B cell (primary cell): ENCODE results near the gene SEMA4C. TPM values are rescaled to one million over a fixed set of nuclear protein-coding genes. Genes with fewer than 3 reads are reported as not detected.

Experiments
- ATAC-seq: fragments of 200-7000 bp; cut with Tn5 transposase; one replicate; pipeline ENCODE4 v1.10.0; 2021; ENCODE audit warnings: low read depth, mild to moderate bottlenecking, moderate number of reproducible peaks, moderate library complexity
- CTCF ChIA-PET: fragments of 350-600 bp; sonication (Branson Sonifier 250); formaldehyde crosslinking; loops from one replicate; lab custom pipeline; 2021; ENCODE audit warnings: antibody characterized with exemption, inconsistent platforms; lab: Charles Lee
- POLR2A ChIA-PET: fragments of 350-600 bp; sonication (Branson Sonifier 250); formaldehyde crosslinking; loops from one replicate; lab custom pipeline; 2021; ENCODE audit warnings: antibody characterized with exemption; lab: Charles Lee
- DNase-seq: peaks from one replicate; pipeline ENCODE4 v3.0.0; 2013
- H2AFZ ChIP-seq: 2 replicates; pipeline ENCODE4 v1.6.1; 2012; ENCODE audit warnings: mild to moderate bottlenecking, low read depth, low read length; ENCODE audit not compliant: insufficient read depth, poor library complexity, severe bottlenecking
- H3K27ac ChIP-seq, 2 donors: 1 replicate in 1 of 2; 2 replicates in 1 of 2; pipeline ENCODE4 v1.5.1; 2012 to 2013; ENCODE audit warnings: low read length in 2 of 2, mild to moderate bottlenecking in 2 of 2, moderate library complexity in 1 of 2
- H3K27me3 ChIP-seq, 4 experiments: fragments of 200-600 bp in 1 of 4; sonication (generic) in 1 of 4; replicated peaks in 1 of 4; 1 replicate in 2 of 4; 2 replicates in 2 of 4; pipeline versions ENCODE4 v1.6.1 to v1.7.0; 2013 to 2016; ENCODE audit warnings: low read length in 3 of 4, mild to moderate bottlenecking in 2 of 4, mixed read lengths in 1 of 4, moderate library complexity in 1 of 4; ENCODE audit not compliant: insufficient read depth in 4 of 4, control insufficient read depth in 3 of 4; ENCODE audit errors: control extremely low read depth in 1 of 4
- H3K36me3 ChIP-seq, 2 experiments: replicated peaks in 1 of 2; 1 replicate in 1 of 2; 2 replicates in 1 of 2; pipeline versions ENCODE4 v1.6.1 to v1.7.1; 2013; ENCODE audit warnings: low read length in 1 of 2; ENCODE audit not compliant: insufficient read depth in 2 of 2, control insufficient read depth in 1 of 2; ENCODE audit errors: control extremely low read depth in 1 of 2, extremely low read depth in 1 of 2
- H3K4me1 ChIP-seq, 2 donors: fragments of 200-600 bp in 1 of 2; sonication (generic) in 1 of 2; 1 replicate in 1 of 2; 2 replicates in 1 of 2; pipeline versions ENCODE4 v1.5.1 to v1.6.1; 2013 to 2017; ENCODE audit warnings: low read length in 2 of 2; ENCODE audit not compliant: control insufficient read depth in 2 of 2, insufficient read depth in 2 of 2
- H3K4me2 ChIP-seq: replicated peaks from 2 replicates; pipeline ENCODE3; 2012; ENCODE audit warnings: mild to moderate bottlenecking, low read depth, low read length; ENCODE audit not compliant: poor library complexity, severe bottlenecking
- H3K4me3 ChIP-seq, 5 experiments: fragments of 200-600 bp in 1 of 5; sonication (generic) in 1 of 5; 1 replicate in 3 of 5; 2 replicates in 2 of 5; pipeline versions ENCODE4 v1.5.1 to v1.7.0; 2011 to 2016; ENCODE audit warnings: low read length in 4 of 5, mild to moderate bottlenecking in 4 of 5, low read depth in 2 of 5, control low read depth in 1 of 5, moderate library complexity in 1 of 5; ENCODE audit not compliant: insufficient read depth in 1 of 5; ENCODE audit errors: control extremely low read depth in 1 of 5, extremely low read depth in 1 of 5
- H3K79me2 ChIP-seq: fragments of 200-600 bp; sonication (generic); one replicate; pipeline ENCODE4 v1.6.0; 2016; ENCODE audit warnings: low read length; ENCODE audit not compliant: control insufficient read depth, insufficient read depth
- H3K9ac ChIP-seq: fragments of 200-600 bp; sonication (generic); 2 replicates; pipeline ENCODE4 v1.6.1; 2017; ENCODE audit warnings: mild to moderate bottlenecking, low read length, moderate library complexity
- H3K9me3 ChIP-seq, 3 donors: one replicate each; pipeline versions ENCODE4 v1.6.1 to v1.7.1; 2013; ENCODE audit warnings: low read length in 2 of 3; ENCODE audit not compliant: control insufficient read depth in 2 of 3, insufficient read depth in 1 of 3; ENCODE audit errors: control extremely low read depth in 1 of 3
- H4K20me1 ChIP-seq: 2 replicates; pipeline ENCODE4 v1.6.0; 2012; ENCODE audit warnings: mild to moderate bottlenecking, low read length; ENCODE audit not compliant: insufficient read depth, control insufficient read depth, poor library complexity, severe bottlenecking
- H3K27ac Mint-ChIP-seq: one replicate; pipeline ENCODE4 v1.8.0; 2021; ENCODE audit warnings: mixed read lengths
- H3K27me3 Mint-ChIP-seq: one replicate; pipeline ENCODE4 v1.8.0; 2021; ENCODE audit warnings: mixed read lengths
- H3K4me1 Mint-ChIP-seq: one replicate; pipeline ENCODE4 v1.8.0; 2021; ENCODE audit warnings: mixed read lengths
- H3K4me3 Mint-ChIP-seq: one replicate; pipeline ENCODE4 v1.8.0; 2021; ENCODE audit warnings: mixed read lengths
- H3K9me3 Mint-ChIP-seq: one replicate; pipeline ENCODE4 v1.8.0; 2022; ENCODE audit warnings: mixed read lengths; ENCODE audit not compliant: insufficient read depth
- CTCF ChIP-seq: fragments of 200-600 bp; IDR thresholded peaks from one replicate; pipeline ENCODE4 v1.8.0; 2022; ENCODE audit warnings: antibody characterized with exemption, mild to moderate bottlenecking
- EZH2 ChIP-seq: IDR thresholded peaks from 2 replicates; pipeline ENCODE4 v1.6.1; 2012; ENCODE audit warnings: borderline replicate concordance, low read depth, mild to moderate bottlenecking, moderate library complexity, low read length; ENCODE audit not compliant: insufficient read depth, poor library complexity, severe bottlenecking
- WGBS: methylation state at CpG from one replicate; pipeline ENCODE4 v1.1.5; 2013; ENCODE audit warnings: missing lambda C conversion rate; ENCODE audit not compliant: insufficient coverage; 5-methylcytosine and 5-hydroxymethylcytosine counted together
- intact Hi-C: fragments of 100-400 bp; cut with micrococcal nuclease; formaldehyde crosslinking; loops from one replicate; pipeline ENCODE4 v1.10.0; 2022
- polyA plus RNA-seq: library from polyadenylated mRNA; depleted of rRNA; stranded (reverse); fragments of >200 nt; gene quantifications from 2 replicates; pipeline ENCODE4 v1.2.3, GENCODE V29; 2012
- total RNA-seq, 2 donors: library from RNA; stranded (reverse); fragments of 120-200 nt in 1 of 2; gene quantifications; 1 replicate in 1 of 2; 2 replicates in 1 of 2; pipeline versions ENCODE4 v1.2.3 to v1.2.4, GENCODE V29; 2013 to 2022

The SEMA4C gene
- total and polyA plus RNA-seq, 2 donors (not counting 1 experiment from before 2014, with no cell fraction given) = 0.28 to 0.94 TPM

GRCh38 chr2:96903318-96903717 lies 33.4 kb upstream of the SEMA4C start:
- WGBS = 86% methylated on average over 6 of the region's 7 CpGs
- Mint-ChIP-seq H3K4me1 (peaks cover 5% of the 10 kb centered on the region), H3K9me3 (no peaks in the 10 kb centered on the region), H3K27me3 (no peaks in the 10 kb centered on the region), H3K4me3 (no peak overlapping the region), H3K27ac (no peak overlapping the region)
- Histone ChIP-seq H3K27me3 (no peaks in the 10 kb centered on the region), H3K4me1 (no peaks in the 10 kb centered on the region), H3K36me3 (no peaks in the 10 kb centered on the region), H3K4me3 (no peak overlapping the region), H3K9me3 (no peaks in the 10 kb centered on the region), H3K9ac (no peak overlapping the region), H3K4me2 (no peak overlapping the region), H3K79me2 (no peaks in the 10 kb centered on the region), H3K27ac (no peak overlapping the region), H2AFZ (peak overlapping the region; percentile 40), H4K20me1 (no peaks in the 10 kb centered on the region)
- intact Hi-C loops = no loop called here
- DNase-seq (no peak), ATAC-seq (no peak)
- CTCF ChIA-PET = no interaction called here
- TF ChIP-seq EZH2 = no peak
- TF ChIP-seq CTCF = no peak
- POLR2A ChIA-PET = no interaction called here

- POLR2A ChIA-PET = no interaction called here
- H3K27ac ChIP-seq = no peak overlapping the region
- H3K27me3 ChIP-seq = no peaks in the 10 kb centered on the region
- H3K4me3 ChIP-seq = no peak overlapping the region
- no peak overlapping the region for H3K27ac Mint-ChIP-seq
- no peak overlapping the region for H3K4me2 ChIP-seq
- H3K27me3 Mint-ChIP-seq = peaks cover 3% of the 10 kb centered on the region
- H3K4me3 Mint-ChIP-seq = no peak overlapping the region
- no peaks in the 10 kb centered on the region for H3K79me2 ChIP-seq
- no peak overlapping the region for H2AFZ ChIP-seq
- no peak for TF ChIP-seq EZH2
- no peak for TF ChIP-seq CTCF
- no peaks in the 10 kb centered on the region for H3K36me3 ChIP-seq
- intact Hi-C loops = no loop called here
- WGBS = 91% methylated on average over 10 of the region's 10 CpGs
- no peaks in the 10 kb centered on the region for H4K20me1 ChIP-seq
- H3K9ac ChIP-seq = no peak overlapping the region
- DNase-seq = no peak
- H3K4me1 Mint-ChIP-seq = peaks cover 5% of the 10 kb centered on the region
- H3K9me3 ChIP-seq = no peaks in the 10 kb centered on the region
- CTCF ChIA-PET = no interaction called here
- H3K4me1 ChIP-seq = no peaks in the 10 kb centered on the region
- no peak for ATAC-seq
- H3K9me3 Mint-ChIP-seq = no peaks in the 10 kb centered on the region
Measured at GRCh38 chr2:96900237-96900636, 30.4 kb upstream of the SEMA4C start.
